Endothelial cell of umbilical vein (primary cell): Measurements from ENCODE around the gene SAP130. TPM values are rescaled to one million over a fixed set of nuclear protein-coding genes. Genes with fewer than 3 reads are reported as not detected.

Experiments used
- BruUV-seq: library from RNA; stranded (reverse); fragments of 400-500 nt; replicated peaks from 2 replicates; lab custom pipeline; 2021; lab: Mats Ljungman, UMichigan
- CTCF ChIA-PET: fragments of 300-600, 350-600 bp; sonication (Branson Sonifier 250); formaldehyde crosslinking; loops from one replicate; lab custom pipeline; 2021; ENCODE audit warnings: antibody characterized with exemption, inconsistent platforms; lab: Charles Lee
- POLR2A ChIA-PET: fragments of 300-600, 350-600 bp; sonication (Branson Sonifier 250); formaldehyde crosslinking; loops from one replicate; lab custom pipeline; 2021; ENCODE audit warnings: antibody characterized with exemption, inconsistent platforms; lab: Charles Lee
- DNase-seq: peaks from one replicate; pipeline ENCODE4 v3.0.0-alpha.2; 2011; ENCODE audit warnings: low read depth, low spot score
- FAIRE-seq: peaks from 2 replicates; lab custom pipeline; 2011; peaks lifted over from hg19 to GRCh38; lab: Jason Lieb, UNC
- H2AFZ ChIP-seq: 2 replicates; pipeline ENCODE4 v1.6.0; 2012; ENCODE audit warnings: low read depth, low read length, control low read depth, inconsistent platforms
- H3K27ac ChIP-seq: 2 replicates; pipeline ENCODE4 v1.5.1; 2011; ENCODE audit warnings: low read depth, mild to moderate bottlenecking, control low read depth, low read length, moderate library complexity; ENCODE audit not compliant: insufficient read depth
- H3K27me3 ChIP-seq, 2 experiments: 2 replicates each; pipeline versions ENCODE4 v1.6.0 to v1.6.1; 2011; ENCODE audit warnings: low read length in 2 of 2, mixed read lengths in 1 of 2; ENCODE audit not compliant: control insufficient read depth in 2 of 2, insufficient read depth in 2 of 2
- H3K36me3 ChIP-seq, 2 experiments: 2 replicates in 1 of 2; 3 replicates in 1 of 2; pipeline ENCODE4 v1.5.1; 2011; ENCODE audit warnings: low read length in 2 of 2, mild to moderate bottlenecking in 1 of 2, moderate library complexity in 1 of 2; ENCODE audit not compliant: control insufficient read depth in 2 of 2, insufficient read depth in 2 of 2; ENCODE audit errors: extremely low read depth in 1 of 2
- H3K4me1 ChIP-seq: 3 replicates; pipeline ENCODE4 v1.5.1; 2011; ENCODE audit warnings: mild to moderate bottlenecking, low read length; ENCODE audit not compliant: control insufficient read depth, insufficient read depth; ENCODE audit errors: extremely low read depth
- H3K4me2 ChIP-seq: 2 replicates; pipeline ENCODE4 v1.6.1; 2011; ENCODE audit warnings: low read length, control low read depth, mixed read lengths; ENCODE audit not compliant: insufficient read depth
- H3K4me3 ChIP-seq, 3 experiments: fragments of 200-600 bp in 1 of 3; sonication (generic), shearing (Covaris generic) in 1 of 3; replicated peaks in 1 of 3; 2 replicates each; pipeline ENCODE4 v1.5.1; 2011 to 2016; ENCODE audit warnings: control low read depth in 3 of 3, low read length in 3 of 3, mild to moderate bottlenecking in 2 of 3, inconsistent platforms in 1 of 3, low read depth in 1 of 3, moderate library complexity in 1 of 3; ENCODE audit not compliant: insufficient read depth in 1 of 3
- H3K79me2 ChIP-seq: 2 replicates; pipeline ENCODE4 v1.6.0; 2012; ENCODE audit warnings: low read length, inconsistent platforms; ENCODE audit not compliant: control insufficient read depth, insufficient read depth
- H3K9ac ChIP-seq: replicated peaks from 2 replicates; pipeline ENCODE3; 2011; ENCODE audit warnings: low read length, control low read depth; ENCODE audit not compliant: insufficient read depth; ENCODE audit errors: extremely low read depth
- H3K9me1 ChIP-seq: replicated peaks from 3 replicates; pipeline ENCODE4 v1.6.0; 2011; ENCODE audit warnings: mild to moderate bottlenecking, low read length; ENCODE audit not compliant: control insufficient read depth, insufficient read depth; ENCODE audit errors: extremely low read depth
- H3K9me3 ChIP-seq: replicated peaks from 2 replicates; pipeline ENCODE4 v1.5.1; 2012; ENCODE audit warnings: low read length, inconsistent platforms; ENCODE audit not compliant: control insufficient read depth, insufficient read depth
- H4K20me1 ChIP-seq: replicated peaks from 2 replicates; pipeline ENCODE3; 2011; ENCODE audit warnings: mild to moderate bottlenecking, low read length; ENCODE audit not compliant: control insufficient read depth, insufficient read depth; ENCODE audit errors: extremely low read depth
- CTCF ChIP-seq, 2 donors: IDR thresholded peaks; 1 replicate in 1 of 2; 2 replicates in 1 of 2; pipeline ENCODE4 v1.5.1; 2011; ENCODE audit warnings: low read length in 2 of 2, mild to moderate bottlenecking in 2 of 2, moderate library complexity in 2 of 2, control low read depth in 1 of 2, inconsistent platforms in 1 of 2, low read depth in 1 of 2; ENCODE audit not compliant: insufficient read depth in 1 of 2; ENCODE audit errors: extremely low read depth in 1 of 2
- EZH2 ChIP-seq: IDR thresholded peaks from 2 replicates; pipeline ENCODE4 v1.6.1; 2012; ENCODE audit warnings: borderline replicate concordance, low read depth, mild to moderate bottlenecking, moderate library complexity, low read length, inconsistent platforms; ENCODE audit not compliant: severe bottlenecking
- FOS ChIP-seq: IDR thresholded peaks from 2 replicates; pipeline ENCODE4 v1.6.1; 2011; ENCODE audit warnings: mild to moderate bottlenecking, low read length, moderate library complexity, borderline replicate concordance; ENCODE audit not compliant: insufficient read depth
- GATA2 ChIP-seq: IDR thresholded peaks from 2 replicates; pipeline ENCODE4 v1.7.0; 2011; ENCODE audit warnings: low read depth, mild to moderate bottlenecking, moderate library complexity, mixed read lengths, low read length; ENCODE audit not compliant: insufficient read length, insufficient read depth
- JUN ChIP-seq: IDR thresholded peaks from 2 replicates; pipeline ENCODE4 v1.6.1; 2011; ENCODE audit warnings: borderline replicate concordance, low read depth; ENCODE audit not compliant: insufficient read length, insufficient read depth
- MAX ChIP-seq: IDR thresholded peaks from 2 replicates; pipeline ENCODE4 v1.6.1; 2011; ENCODE audit not compliant: insufficient read depth, insufficient read length
- MYC ChIP-seq: IDR thresholded peaks from one replicate; pipeline ENCODE4 v1.6.1; 2011; ENCODE audit warnings: mild to moderate bottlenecking, low read depth, low read length
- POLR2A ChIP-seq: IDR thresholded peaks from 2 replicates; pipeline ENCODE4 v1.6.1; 2012; ENCODE audit warnings: low read depth, mild to moderate bottlenecking, control low read depth, low read length
- POLR2AphosphoS5 ChIP-seq: IDR thresholded peaks from 2 replicates; pipeline ENCODE4 v1.6.1; 2012; ENCODE audit warnings: low read depth, mild to moderate bottlenecking, control low read depth, low read length, moderate library complexity; ENCODE audit not compliant: insufficient read depth
- dilution Hi-C: fragments of 300-500 bp; cut with MboI; formaldehyde crosslinking; loops from one replicate; pipeline ENCODE4 v1.15.0; 2019; ENCODE audit warnings: low sequenced_read_pairs; ENCODE audit not compliant: extremely low pct_ligation_motif_present
- intact Hi-C: fragments of 100-400 bp; cut with micrococcal nuclease; formaldehyde crosslinking; loops from one replicate; pipeline ENCODE4 v1.10.0; 2022
- polyA plus RNA-seq, 4 experiments: library from polyadenylated mRNA; depleted of rRNA in 3 of 4; stranded (reverse) in 3 of 4; unstranded in 1 of 4; fragments of >200 nt; gene quantifications; 2 replicates each; pipeline versions ENCODE4 v1.2.1 to v1.2.3, GENCODE V29; 2011 to 2012; ENCODE audit warnings: missing spikeins in 1 of 4
- total RNA-seq: library from RNA; stranded (reverse); gene quantifications from 2 replicates; pipeline ENCODE4 v1.2.3, GENCODE V29; 2021

The SAP130 gene
- total and polyA plus RNA-seq, 2 donors (not counting 3 experiments of a cell fraction or from before 2014, with no cell fraction given), result 26.8 to 34.3 TPM

GRCh38 chr2:127986548-127987079 is 41.2 kb downstream of the SAP130 start:
- Histone ChIP-seq H3K9ac (no peak overlapping the region), H3K27ac (no peak overlapping the region), H4K20me1 (no peaks in the 10 kb centered on the region), H3K9me1 (no peaks in the 10 kb centered on the region), H3K79me2 (no peaks in the 10 kb centered on the region), H3K4me3 (no peak overlapping the region), H3K36me3 (peaks cover 23 to 28% of the 10 kb centered on the region in 2 experiments), H2AFZ (no peak overlapping the region), H3K9me3 (no peaks in the 10 kb centered on the region), H3K4me1 (no peaks in the 10 kb centered on the region), H3K27me3 (no peaks in the 10 kb centered on the region), H3K4me2 (no peak overlapping the region)
- TF ChIP-seq MAX (no peak), POLR2AphosphoS5 (no peak), FOS (no peak), JUN (no peak), CTCF (IDR thresholded peaks at IDR 0.05; ENCODE audit: extremely low read depth in 1 of 2, insufficient read depth in 1 of 2, low read depth in 1 of 2, low read length in 2 of 2) (no peak)
- FAIRE-seq (no peak), DNase-seq (no peak)
- CTCF ChIA-PET, result no interaction called here
- no TSS peak for BruUV-seq
- POLR2A ChIA-PET, result no interaction called here
- intact Hi-C loops (no loop called here), dilution Hi-C loops (no loop called here)

GRCh38 chr2:127985735-127986134 is 42.1 kb downstream of the SAP130 start:
- no peaks in the 10 kb centered on the region for H4K20me1 ChIP-seq
- intact Hi-C loops (no loop called here), dilution Hi-C loops (no loop called here)
- H3K27me3 ChIP-seq, result no peaks in the 10 kb centered on the region
- no TSS peak for BruUV-seq
- DNase-seq (no peak), FAIRE-seq (no peak)
- H3K4me2 ChIP-seq, result no peak overlapping the region
- no peak overlapping the region for H2AFZ ChIP-seq
- no peaks in the 10 kb centered on the region for H3K9me3 ChIP-seq
- POLR2A ChIA-PET, result no interaction called here
- H3K27ac ChIP-seq, result no peak overlapping the region
- peaks cover 23 to 28% of the 10 kb centered on the region in 2 experiments for H3K36me3 ChIP-seq
- H3K9ac ChIP-seq, result no peak overlapping the region
- no peaks in the 10 kb centered on the region for H3K4me1 ChIP-seq
- CTCF ChIA-PET, result no interaction called here
- H3K79me2 ChIP-seq, result no peaks in the 10 kb centered on the region
- H3K4me3 ChIP-seq, result no peak overlapping the region
- TF ChIP-seq EZH2 (no peak), GATA2 (no peak), JUN (no peak), CTCF (IDR thresholded peaks at IDR 0.05; ENCODE audit: extremely low read depth in 1 of 2, insufficient read depth in 1 of 2, low read depth in 1 of 2, low read length in 2 of 2) (no peak), MYC (no peak), FOS (no peak), MAX (no peak), POLR2AphosphoS5 (no peak), POLR2A (no peak)
- no peaks in the 10 kb centered on the region for H3K9me1 ChIP-seq
